Measurements from ENCODE around the gene ARHGAP1.

GRCh38 chr11:46682773-46683752 lies 17.4 kb downstream of the ARHGAP1 start:
- TF ChIP-seq CTCF (conservative IDR thresholded peaks at IDR 0.05; ENCODE audit: low read depth, low read length) = no peak
- no peak for TF ChIP-seq EZH2 (IDR thresholded peaks at IDR 0.05; ENCODE audit: low read length, unreplicated experiment)
- TF ChIP-seq EZH2phosphoT487 (IDR thresholded peaks at IDR 0.05; ENCODE audit: borderline replicate concordance, low read length) = no peak

Data from PC-3 (cell line).